Natural killer cell (primary cell): ENCODE data around the gene MOXD1. TPM values are rescaled to one million over a fixed set of nuclear protein-coding genes. Genes with fewer than 3 reads are reported as not detected.

Experiments
- ATAC-seq, 3 donors: fragments of 150-1000 bp in 2 of 3; fragments of 200-7000 bp in 1 of 3; cut with Tn5 transposase; 1 replicate in 1 of 3; 2 replicates in 2 of 3; pipeline ENCODE4 v1.10.0; 2021; ENCODE audit warnings: mild to moderate bottlenecking in 2 of 3, moderate library complexity in 2 of 3
- DNase-seq, 2 donors: peaks; one replicate each; pipeline versions ENCODE4 v3.0.0 to v3.0.0-alpha.2; 2013 to 2021; ENCODE audit warnings: mixed read lengths in 1 of 2
- H3K27ac ChIP-seq: one replicate; pipeline ENCODE4 v1.5.1; 2013; ENCODE audit warnings: mild to moderate bottlenecking, low read length
- H3K27me3 ChIP-seq: one replicate; pipeline ENCODE4 v1.6.1; 2013; ENCODE audit warnings: low read length; ENCODE audit not compliant: control insufficient read depth, insufficient read depth
- H3K36me3 ChIP-seq: one replicate; pipeline ENCODE4 v1.6.1; 2013; ENCODE audit warnings: low read length; ENCODE audit not compliant: control insufficient read depth, insufficient read depth
- H3K4me1 ChIP-seq: one replicate; pipeline ENCODE4 v1.6.1; 2013; ENCODE audit warnings: low read length; ENCODE audit not compliant: control insufficient read depth, insufficient read depth
- H3K4me3 ChIP-seq: one replicate; pipeline ENCODE4 v1.5.1; 2013; ENCODE audit warnings: low read length
- H3K9me3 ChIP-seq: one replicate; pipeline ENCODE4 v1.6.1; 2013; ENCODE audit warnings: low read length; ENCODE audit not compliant: control insufficient read depth, insufficient read depth
- H3K27ac Mint-ChIP-seq, 2 donors: one replicate each; pipeline ENCODE4 v1.8.0; 2022; ENCODE audit warnings: mild to moderate bottlenecking in 2 of 2, mixed read lengths in 2 of 2, moderate library complexity in 1 of 2
- H3K27me3 Mint-ChIP-seq, 2 donors: one replicate each; pipeline ENCODE4 v1.8.0; 2022; ENCODE audit warnings: low read depth in 2 of 2, mixed read lengths in 2 of 2
- H3K36me3 Mint-ChIP-seq: one replicate; pipeline ENCODE4 v1.8.0; 2022; ENCODE audit warnings: mixed read lengths
- H3K4me1 Mint-ChIP-seq, 2 donors: one replicate each; pipeline ENCODE4 v1.8.0; 2022; ENCODE audit warnings: mixed read lengths in 2 of 2
- H3K4me3 Mint-ChIP-seq: one replicate; pipeline ENCODE4 v1.8.0; 2022; ENCODE audit warnings: mild to moderate bottlenecking, moderate library complexity, mixed read lengths
- H3K9me3 Mint-ChIP-seq, 2 donors: one replicate each; pipeline ENCODE4 v1.8.0; 2022; ENCODE audit warnings: mixed read lengths in 2 of 2
- CTCF ChIP-seq: fragments of 200-600 bp; IDR thresholded peaks from one replicate; pipeline ENCODE4 v1.8.0; 2022; ENCODE audit warnings: antibody characterized with exemption
- WGBS: methylation state at CpG from one replicate; pipeline ENCODE4 v1.1.7; 2013; ENCODE audit warnings: missing lambda C conversion rate; ENCODE audit not compliant: insufficient coverage; 5-methylcytosine and 5-hydroxymethylcytosine counted together
- intact Hi-C: fragments of 100-400 bp; cut with micrococcal nuclease; formaldehyde crosslinking; loops from one replicate; pipeline ENCODE4 v1.14.2; 2022
- total RNA-seq, 4 donors: library from RNA; stranded (reverse); fragments of 120-200 nt in 1 of 4; gene quantifications; one replicate each; pipeline versions ENCODE4 v1.2.3 to v1.2.4, GENCODE V29; 2013 to 2022

MOXD1 gene
- total RNA-seq, 3 donors from 2014 or later (not counting 1 experiment from before 2014, with no cell fraction given): not detected

DNA sequence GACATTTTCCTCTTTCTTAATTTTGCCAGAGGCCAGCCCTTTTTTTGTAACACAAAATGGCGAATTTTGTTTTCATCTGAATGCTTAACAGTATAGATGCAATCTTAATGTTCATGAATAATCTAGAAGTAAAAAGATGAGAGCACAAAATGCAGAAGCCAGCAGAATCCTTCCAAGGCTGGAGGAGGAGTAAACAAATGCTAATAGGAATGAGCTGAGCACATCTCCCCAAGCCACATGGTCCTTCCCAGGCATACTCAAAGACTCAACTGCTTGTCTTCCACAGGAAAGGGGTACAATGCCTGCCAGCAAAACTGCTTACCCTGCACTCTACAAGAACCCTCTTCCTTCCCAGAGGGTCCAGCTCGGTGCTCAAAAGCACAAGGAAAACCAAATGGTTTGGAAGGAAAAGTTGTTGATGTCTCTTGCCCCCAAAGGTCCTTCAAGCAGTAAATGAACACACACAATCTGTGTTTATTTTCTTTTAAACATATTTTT, 155.1 kb downstream of the MOXD1 start:
- Histone ChIP-seq H3K4me3 (no peak overlapping the region), H3K9me3 (no peaks in the 10 kb centered on the region), H3K27ac (no peak overlapping the region), H3K27me3 (no peaks in the 10 kb centered on the region), H3K4me1 (no peaks in the 10 kb centered on the region), H3K36me3 (no peaks in the 10 kb centered on the region)
- intact Hi-C loops: no loop called here
- no peak overlapping the region for H3K27ac Mint-ChIP-seq
- H3K9me3 Mint-ChIP-seq: no peaks in the 10 kb centered on the region
- no peak for TF ChIP-seq CTCF
- H3K27me3 Mint-ChIP-seq: peaks cover 0 to 4% of the 10 kb centered on the region in 2 donors
- DNase-seq (no peak), ATAC-seq (no peak)
- 63% methylated on average over 1 of the region's 2 CpGs for WGBS
- H3K4me1 Mint-ChIP-seq: no peaks in the 10 kb centered on the region
- H3K36me3 Mint-ChIP-seq: no peaks in the 10 kb centered on the region
- no peak overlapping the region for H3K4me3 Mint-ChIP-seq

Other genes with a start within 250 kb of the MOXD1 start
- 10 to 100 TPM; 37.3 to 49.9 (median 39.5) TPM for gene STX7, start 111.6 kb upstream of the MOXD1 start, total RNA-seq
- not detected for gene TAAR9, start 136.8 kb upstream of the MOXD1 start, total RNA-seq
- gene TAAR8, start 151.2 kb upstream of the MOXD1 start, total RNA-seq: not detected
- not detected for gene TAAR6, start 168.8 kb upstream of the MOXD1 start, total RNA-seq
- gene TAAR5, start 188.3 kb upstream of the MOXD1 start, total RNA-seq: not detected
- not detected for gene TAAR2, start 222.8 kb upstream of the MOXD1 start, total RNA-seq